Keratinocyte (primary cell): Measurements from ENCODE around the gene BBS10. TPM values are rescaled to one million over a fixed set of nuclear protein-coding genes. Genes with fewer than 3 reads are reported as not detected.

ENCODE experiments used
- DNase-seq: peaks from one replicate; pipeline ENCODE4 v3.0.0-alpha.2; 2011; ENCODE audit warnings: low read depth, missing footprints, low spot score
- FAIRE-seq: peaks from 2 replicates; lab custom pipeline; 2011; peaks lifted over from hg19 to GRCh38; lab: Jason Lieb, UNC
- H2AFZ ChIP-seq: 2 replicates; pipeline ENCODE4 v1.6.0; 2012; ENCODE audit warnings: low read length, control low read depth, inconsistent platforms; ENCODE audit not compliant: control insufficient read depth
- H3K27ac ChIP-seq: 2 replicates; pipeline ENCODE4 v1.5.1; 2011; ENCODE audit warnings: low read length; ENCODE audit not compliant: control insufficient read depth, insufficient read depth
- H3K27me3 ChIP-seq: 3 replicates; pipeline ENCODE4 v1.6.0; 2011; ENCODE audit warnings: low read length; ENCODE audit not compliant: control insufficient read depth, insufficient read depth; ENCODE audit errors: extremely low read depth
- H3K36me3 ChIP-seq, 2 experiments: 2 replicates in 1 of 2; 3 replicates in 1 of 2; pipeline ENCODE4 v1.5.1; 2011; ENCODE audit warnings: low read length in 2 of 2, mild to moderate bottlenecking in 1 of 2; ENCODE audit not compliant: control insufficient read depth in 2 of 2, insufficient read depth in 2 of 2; ENCODE audit errors: extremely low read depth in 1 of 2
- H3K4me1 ChIP-seq: 3 replicates; pipeline ENCODE4 v1.5.1; 2011; ENCODE audit warnings: low read length; ENCODE audit not compliant: control insufficient read depth, insufficient read depth; ENCODE audit errors: extremely low read depth
- H3K4me2 ChIP-seq: 3 replicates; pipeline ENCODE4 v1.6.0; 2011; ENCODE audit warnings: low read depth, low read length; ENCODE audit not compliant: control insufficient read depth, insufficient read depth; ENCODE audit errors: extremely low read depth
- H3K4me3 ChIP-seq, 3 experiments: fragments of 200-600 bp in 1 of 3; sonication (generic) in 1 of 3; 2 replicates in 2 of 3; 3 replicates in 1 of 3; pipeline ENCODE4 v1.5.1; 2011 to 2016; ENCODE audit warnings: low read length in 3 of 3, mild to moderate bottlenecking in 3 of 3, control low read depth in 2 of 3, inconsistent platforms in 1 of 3, low read depth in 1 of 3, mixed read lengths in 1 of 3, mixed run types in 1 of 3, moderate library complexity in 1 of 3; ENCODE audit not compliant: control insufficient read depth in 2 of 3, insufficient read depth in 2 of 3; ENCODE audit errors: extremely low read depth in 1 of 3
- H3K79me2 ChIP-seq: 2 replicates; pipeline ENCODE4 v1.6.0; 2012; ENCODE audit warnings: low read length; ENCODE audit not compliant: control insufficient read depth, insufficient read depth
- H3K9ac ChIP-seq: 3 replicates; pipeline ENCODE4 v1.6.0; 2011; ENCODE audit warnings: low read length; ENCODE audit not compliant: control insufficient read depth, insufficient read depth; ENCODE audit errors: extremely low read depth
- H3K9me1 ChIP-seq: 3 replicates; pipeline ENCODE4 v1.6.0; 2011; ENCODE audit warnings: low read length; ENCODE audit not compliant: control insufficient read depth, insufficient read depth; ENCODE audit errors: extremely low read depth
- H3K9me3 ChIP-seq: 2 replicates; pipeline ENCODE4 v1.5.1; 2012; ENCODE audit warnings: low read depth, low read length; ENCODE audit not compliant: control insufficient read depth
- H4K20me1 ChIP-seq: 3 replicates; pipeline ENCODE4 v1.6.0; 2011; ENCODE audit warnings: low read length; ENCODE audit not compliant: control insufficient read depth, insufficient read depth; ENCODE audit errors: extremely low read depth
- CTCF ChIP-seq, 3 experiments: IDR thresholded peaks in 1 of 3; conservative IDR thresholded peaks in 1 of 3; optimal IDR thresholded peaks in 1 of 3; 2 replicates in 2 of 3; 3 replicates in 1 of 3; pipeline versions ENCODE3 to v1.5.1; 2011; ENCODE audit warnings: low read length in 3 of 3, mild to moderate bottlenecking in 3 of 3, moderate library complexity in 2 of 3, control low read depth in 1 of 3, inconsistent platforms in 1 of 3; ENCODE audit not compliant: insufficient read depth in 2 of 3; ENCODE audit errors: extremely low read depth in 1 of 3
- EZH2 ChIP-seq: IDR thresholded peaks from one replicate; pipeline ENCODE4 v1.6.1; 2012; ENCODE audit warnings: inconsistent platforms, mild to moderate bottlenecking, low read length, moderate library complexity
- dilution Hi-C: fragments of 300-500 bp; cut with MboI; formaldehyde crosslinking; loops from one replicate; pipeline ENCODE4 v1.7.0; 2020; ENCODE audit warnings: low sequenced_read_pairs; ENCODE audit not compliant: extremely low pct_ligation_motif_present
- polyA plus RNA-seq, 5 experiments: library from polyadenylated mRNA; depleted of rRNA in 3 of 5; stranded (reverse) in 3 of 5; stranded (forward) in 1 of 5; unstranded in 1 of 5; fragments of >200 nt; gene quantifications; 1 replicate in 1 of 5; 2 replicates in 3 of 5; 3 replicates in 1 of 5; pipeline versions ENCODE4 v1.2.1 to v1.2.3, GENCODE V29; 2011 to 2012; ENCODE audit warnings: missing spikeins in 2 of 5, low read depth in 1 of 5, low replicate concordance in 1 of 5

The BBS10 gene
- polyA plus RNA-seq, 1 donor (not counting 4 experiments of a cell fraction or from before 2014, with no cell fraction given), result 11.5 TPM

- dilution Hi-C loops, result no loop called here
- Histone ChIP-seq H4K20me1 (no peaks in the 10 kb centered on the region), H3K27ac (no peak overlapping the region), H3K9ac (no peak overlapping the region), H2AFZ (no peak overlapping the region), H3K9me3 (no peaks in the 10 kb centered on the region), H3K4me1 (peaks cover 7% of the 10 kb centered on the region), H3K4me3 (no peak overlapping the region), H3K27me3 (no peaks in the 10 kb centered on the region), H3K36me3 (no peaks in the 10 kb centered on the region), H3K4me2 (no peak overlapping the region), H3K79me2 (no peaks in the 10 kb centered on the region), H3K9me1 (no peaks in the 10 kb centered on the region)
- DNase-seq (no peak), FAIRE-seq (no peak)
- TF ChIP-seq CTCF (optimal IDR thresholded peaks at IDR 0.05 in 1 of 3, IDR thresholded peaks at IDR 0.05 in 1 of 3, conservative IDR thresholded peaks at IDR 0.05 in 1 of 3; ENCODE audit: extremely low read depth in 1 of 3, insufficient read depth in 2 of 3, low read length in 3 of 3) (no peak), EZH2 (no peak)
These were observed 35.9 kb downstream of the BBS10 start for GRCh38 chr12:76312315-76312714.

- no peaks in the 10 kb centered on the region for H3K9me3 ChIP-seq
- no peak overlapping the region for H3K4me2 ChIP-seq
- H3K4me1 ChIP-seq, result peaks cover 7% of the 10 kb centered on the region
- H3K27ac ChIP-seq, result no peak overlapping the region
- H3K36me3 ChIP-seq, result no peaks in the 10 kb centered on the region
- no peak overlapping the region for H3K4me3 ChIP-seq
- H4K20me1 ChIP-seq, result no peaks in the 10 kb centered on the region
- H3K27me3 ChIP-seq, result no peaks in the 10 kb centered on the region
- H3K9me1 ChIP-seq, result no peaks in the 10 kb centered on the region
- no peak for FAIRE-seq
- DNase-seq, result no peak
- H3K79me2 ChIP-seq, result no peaks in the 10 kb centered on the region
- no peak overlapping the region for H3K9ac ChIP-seq
- dilution Hi-C loops, result no loop called here
- H2AFZ ChIP-seq, result no peak overlapping the region
- TF ChIP-seq CTCF (optimal IDR thresholded peaks at IDR 0.05 in 1 of 3, IDR thresholded peaks at IDR 0.05 in 1 of 3, conservative IDR thresholded peaks at IDR 0.05 in 1 of 3; ENCODE audit: extremely low read depth in 1 of 3, insufficient read depth in 2 of 3, low read length in 3 of 3), result no peak
- no peak for TF ChIP-seq EZH2
These were observed 36.4 kb downstream of the BBS10 start for GRCh38 chr12:76311796-76312195.
